ENCODE results near the gene LARP4.
"Not testable (repeated sequence)": the region's sequence is repeated elsewhere in the genome, so short reads cannot be mapped to it uniquely, and the experiment has no call there.

The LARP4 gene

GRCh38 chr12:50517421-50518048, 116.8 kb downstream of the LARP4 start:
- H3K27ac Mint-ChIP-seq, result no peak overlapping the region
- H3K9me3 Mint-ChIP-seq, result no peaks in the 10 kb centered on the region
- no peak overlapping the region for H3K4me3 Mint-ChIP-seq
- no peak for DNase-seq
- no peaks in the 10 kb centered on the region for H3K27me3 Mint-ChIP-seq
- peaks cover 5% of the 10 kb centered on the region for H3K36me3 Mint-ChIP-seq (ENCODE audit: low read depth)
- peaks cover 56% of the 10 kb centered on the region for H3K4me1 Mint-ChIP-seq (ENCODE audit: low read depth)

GRCh38 chr12:50518090-50518489, 117.4 kb downstream of the LARP4 start:
- Mint-ChIP-seq H3K9me3 (no peaks in the 10 kb centered on the region), H3K27ac (no peak overlapping the region), H3K27me3 (no peaks in the 10 kb centered on the region)

DNA sequence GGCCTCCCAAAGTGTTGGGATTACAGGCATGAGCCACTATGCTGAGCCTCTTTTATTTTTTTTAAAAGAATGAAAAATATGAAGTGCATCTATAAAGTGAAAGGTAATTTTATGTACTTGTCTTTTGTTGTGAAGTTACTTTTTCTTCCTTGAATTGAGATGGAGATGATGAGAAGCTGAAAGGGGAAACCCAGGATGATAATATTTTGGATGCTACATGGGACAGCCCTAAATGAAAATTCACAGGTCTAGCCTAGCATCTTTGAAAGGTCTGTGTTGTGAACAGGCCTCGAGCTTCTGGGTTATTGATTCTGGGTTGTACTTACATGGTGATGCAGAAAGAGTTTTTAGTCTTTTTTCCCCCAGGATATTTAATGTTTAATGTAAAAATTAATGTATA, 118.7 kb downstream of the LARP4 start:
- Mint-ChIP-seq H3K27me3 (no peaks in the 10 kb centered on the region), H3K4me3 (peak overlapping the region; percentile 52), H3K4me1 (ENCODE audit: low read depth) (peaks cover 51% of the 10 kb centered on the region), H3K9me3 (no peaks in the 10 kb centered on the region), H3K36me3 (ENCODE audit: low read depth) (peaks cover 15% of the 10 kb centered on the region), H3K27ac (peak overlapping the region; percentile 83)
- DNase-seq, result no peak

More at GRCh38 chr12:50518090-50518489, 117.4 kb downstream of the LARP4 start:
- peaks cover 54% of the 10 kb centered on the region for H3K4me1 Mint-ChIP-seq (ENCODE audit: low read depth)
- no peak overlapping the region for H3K4me3 Mint-ChIP-seq
- no peak for DNase-seq
- H3K36me3 Mint-ChIP-seq (ENCODE audit: low read depth), result peaks cover 7% of the 10 kb centered on the region

DNA sequence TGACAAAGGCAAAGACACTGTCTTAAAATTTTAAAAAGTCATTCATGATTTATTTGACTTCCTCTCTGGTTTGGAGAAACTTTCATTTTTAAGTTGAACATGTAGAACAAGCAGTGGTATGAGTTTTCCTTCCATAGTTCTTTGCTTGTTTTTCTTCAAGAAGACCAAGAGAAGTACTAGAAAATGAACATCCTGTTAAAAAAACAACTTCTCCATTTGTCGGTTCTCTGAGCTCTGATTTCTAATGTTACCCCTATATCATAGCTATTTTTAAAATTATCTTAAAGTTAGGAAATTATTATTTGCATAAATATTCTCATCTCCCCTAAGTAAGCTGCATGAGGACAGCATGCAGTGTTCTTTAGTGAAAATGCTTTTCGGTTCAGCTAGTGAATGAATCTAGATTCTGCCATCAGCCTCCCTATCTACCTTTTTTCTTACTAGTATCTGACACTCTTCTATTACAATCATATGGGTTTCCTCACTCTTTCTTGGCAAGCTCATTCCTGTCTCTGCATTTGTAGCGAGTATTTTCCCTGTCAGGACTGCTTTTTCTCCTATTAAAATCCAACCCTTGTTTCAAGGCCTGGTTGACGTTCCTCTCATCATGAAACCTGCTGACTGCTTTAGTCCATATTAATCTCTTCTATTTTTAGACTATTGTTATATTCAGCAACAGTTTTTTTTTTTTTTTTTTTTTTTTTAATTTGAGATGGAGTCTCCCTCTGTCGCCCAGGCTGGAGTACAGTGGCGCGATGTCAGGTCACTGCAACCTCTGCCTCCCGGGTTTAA, 119.9 kb downstream of the LARP4 start:
- DNase-seq, result no peak
- H3K36me3 Mint-ChIP-seq (ENCODE audit: low read depth), result peaks cover 23% of the 10 kb centered on the region
- peaks cover 47% of the 10 kb centered on the region for H3K4me1 Mint-ChIP-seq (ENCODE audit: low read depth)
- H3K9me3 Mint-ChIP-seq, result no peaks in the 10 kb centered on the region
- H3K27me3 Mint-ChIP-seq, result no peaks in the 10 kb centered on the region
- peak overlapping the region; percentile 52 for H3K4me3 Mint-ChIP-seq
- peak overlapping the region; percentile 83 for H3K27ac Mint-ChIP-seq

DNA sequence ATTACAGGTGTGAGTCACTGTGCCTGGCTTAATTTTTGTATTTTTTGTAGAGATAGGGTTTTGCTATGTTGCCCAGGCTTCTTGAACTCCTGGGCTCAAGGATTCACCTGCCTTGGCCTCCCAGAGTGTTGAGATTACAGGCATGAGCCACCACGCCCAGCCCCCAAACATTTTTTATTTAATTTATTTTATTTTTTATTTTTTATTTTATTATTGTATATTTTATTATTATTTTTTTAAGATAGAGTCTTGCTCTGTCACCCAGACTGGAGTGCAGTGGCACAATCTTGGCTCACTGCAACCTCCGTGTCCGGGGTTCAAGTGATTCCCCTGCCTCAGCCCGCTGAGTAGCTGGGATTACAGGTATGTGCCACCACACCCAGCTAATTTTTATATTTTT, 121.1 kb downstream of the LARP4 start:
- Mint-ChIP-seq H3K4me1 (ENCODE audit: low read depth) (peaks cover 47% of the 10 kb centered on the region), H3K36me3 (ENCODE audit: low read depth) (peaks cover 32% of the 10 kb centered on the region)
- not testable (repeated sequence) for H3K27me3 Mint-ChIP-seq, H3K4me3 Mint-ChIP-seq, H3K27ac Mint-ChIP-seq, H3K9me3 Mint-ChIP-seq, DNase-seq

- no peak overlapping the region for H3K27ac Mint-ChIP-seq
- peaks cover 57% of the 10 kb centered on the region for H3K4me1 Mint-ChIP-seq (ENCODE audit: low read depth)
Measured at GRCh38 chr12:50523772-50524171, 123.1 kb downstream of the LARP4 start.

DNA sequence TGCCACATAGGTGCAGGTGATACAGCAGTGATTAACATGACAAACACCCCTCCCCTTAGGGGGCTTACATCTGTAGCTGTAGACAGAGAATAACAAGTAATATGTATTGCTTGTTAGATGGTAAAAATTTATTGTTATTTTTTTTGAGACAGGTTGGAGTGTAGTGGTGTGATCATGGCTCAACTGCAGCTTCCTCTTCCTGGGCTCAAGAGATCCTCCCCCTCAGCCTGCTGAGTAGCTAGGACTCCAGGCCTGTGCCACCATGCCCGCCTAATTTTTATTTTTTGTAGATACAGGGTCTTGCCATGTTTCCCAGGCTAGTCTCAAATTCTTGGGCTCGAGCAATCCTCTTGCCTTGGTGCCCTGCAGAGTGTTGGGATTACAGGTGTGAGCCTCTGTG, 123.9 kb downstream of the LARP4 start:
- DNase-seq, result no peak
- H3K4me3 Mint-ChIP-seq, result no peak overlapping the region
- H3K4me1 Mint-ChIP-seq (ENCODE audit: low read depth), result peaks cover 60% of the 10 kb centered on the region
- H3K27me3 Mint-ChIP-seq, result no peaks in the 10 kb centered on the region
- H3K36me3 Mint-ChIP-seq (ENCODE audit: low read depth), result peaks cover 43% of the 10 kb centered on the region
- H3K9me3 Mint-ChIP-seq, result no peaks in the 10 kb centered on the region
- H3K27ac Mint-ChIP-seq, result peak overlapping the region; percentile 7

More at GRCh38 chr12:50523772-50524171, 123.1 kb downstream of the LARP4 start:
- Mint-ChIP-seq H3K9me3 (no peaks in the 10 kb centered on the region), H3K36me3 (ENCODE audit: low read depth) (peaks cover 39% of the 10 kb centered on the region), H3K4me3 (no peak overlapping the region), H3K27me3 (no peaks in the 10 kb centered on the region)
- DNase-seq, result no peak

DNA sequence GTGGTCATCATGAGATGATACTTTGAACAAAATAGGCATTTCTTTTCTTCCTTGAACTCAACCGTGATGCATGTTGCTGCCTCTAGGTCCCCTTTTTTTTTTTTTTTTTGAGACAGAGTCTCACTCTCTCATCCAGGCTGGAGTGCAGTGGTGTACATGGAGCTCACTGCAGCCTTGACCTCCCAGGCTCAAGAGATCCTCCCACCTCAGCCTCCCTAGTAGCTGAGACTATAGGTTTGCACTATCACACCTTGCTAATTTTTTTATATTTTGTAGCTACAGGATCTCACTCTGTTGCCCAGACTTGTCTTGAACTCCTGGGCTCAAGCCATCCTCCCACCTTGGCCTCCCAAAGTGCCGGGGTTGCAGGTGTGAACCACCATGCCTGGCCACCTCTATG, 124.7 kb downstream of the LARP4 start:
- no peak for DNase-seq
- Mint-ChIP-seq H3K4me1 (ENCODE audit: low read depth) (peaks cover 53% of the 10 kb centered on the region), H3K36me3 (ENCODE audit: low read depth) (peaks cover 43% of the 10 kb centered on the region), H3K4me3 (no peak overlapping the region), H3K27ac (peak overlapping the region; percentile 36), H3K27me3 (no peaks in the 10 kb centered on the region), H3K9me3 (no peaks in the 10 kb centered on the region)

DNA sequence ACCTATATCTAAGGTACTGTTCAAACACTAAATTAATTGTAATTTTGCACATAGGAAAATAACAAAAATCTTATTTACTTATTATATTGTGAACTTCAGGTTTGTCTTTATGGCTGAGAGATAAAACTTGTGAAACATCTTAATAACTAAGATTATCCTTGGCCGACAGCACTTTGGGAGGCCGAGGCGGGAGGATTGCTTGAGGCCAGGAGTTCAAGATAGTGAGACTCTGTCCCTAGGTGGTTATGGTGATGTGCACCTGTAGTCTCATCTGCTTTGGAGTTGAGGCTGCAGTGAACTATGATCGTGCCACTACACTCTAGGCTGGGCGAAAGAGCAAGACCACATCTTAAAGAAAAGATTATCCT, 126.7 kb downstream of the LARP4 start:
- no peak for DNase-seq
- H3K9me3 Mint-ChIP-seq, result no peaks in the 10 kb centered on the region
- peak overlapping the region; percentile 27 for H3K27ac Mint-ChIP-seq
- H3K27me3 Mint-ChIP-seq, result no peaks in the 10 kb centered on the region
- no peak overlapping the region for H3K4me3 Mint-ChIP-seq
- H3K36me3 Mint-ChIP-seq (ENCODE audit: low read depth), result peaks cover 40% of the 10 kb centered on the region
- H3K4me1 Mint-ChIP-seq (ENCODE audit: low read depth), result peaks cover 45% of the 10 kb centered on the region

DNA sequence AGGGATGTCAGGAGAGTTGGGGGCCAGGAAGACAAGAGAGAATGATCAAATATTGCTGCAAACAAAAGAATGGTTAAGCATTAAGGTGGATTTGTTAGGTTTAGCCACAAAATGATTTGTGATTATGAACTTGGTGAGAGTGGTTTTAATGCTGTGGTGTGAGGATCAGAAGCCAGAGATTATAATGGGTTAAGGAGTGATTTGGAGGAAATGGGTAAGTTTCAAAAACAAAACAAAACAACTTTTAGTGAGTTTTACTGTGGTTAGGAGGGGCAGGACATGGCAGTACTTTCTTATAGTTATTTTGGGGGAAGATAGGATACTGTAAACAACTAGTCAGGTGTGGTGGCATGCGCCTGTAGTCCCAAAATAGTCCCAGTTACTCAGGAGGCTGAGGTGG, 128.1 kb downstream of the LARP4 start:
- Mint-ChIP-seq H3K9me3 (no peaks in the 10 kb centered on the region), H3K27ac (peak overlapping the region; percentile 67), H3K4me3 (no peak overlapping the region), H3K4me1 (ENCODE audit: low read depth) (peaks cover 39% of the 10 kb centered on the region), H3K27me3 (no peaks in the 10 kb centered on the region), H3K36me3 (ENCODE audit: low read depth) (peaks cover 32% of the 10 kb centered on the region)
- no peak for DNase-seq

GRCh38 chr12:50529345-50529744, 128.7 kb downstream of the LARP4 start:
- no peaks in the 10 kb centered on the region for H3K27me3 Mint-ChIP-seq
- peaks cover 28% of the 10 kb centered on the region for H3K36me3 Mint-ChIP-seq (ENCODE audit: low read depth)
- H3K9me3 Mint-ChIP-seq, result no peaks in the 10 kb centered on the region

More at GRCh38 chr12:50529345-50529744, 128.7 kb downstream of the LARP4 start:
- H3K27ac Mint-ChIP-seq, result peak overlapping the region; percentile 67
- DNase-seq, result no peak
- H3K4me3 Mint-ChIP-seq, result no peak overlapping the region
- H3K4me1 Mint-ChIP-seq (ENCODE audit: low read depth), result peaks cover 34% of the 10 kb centered on the region

Measured in activated T-cell treated with anti-CD3 and anti-CD28 coated beads, Interleukin-2, amount 50 U/mL, for 24 hours (primary cell).